ENCODE results near the gene DNAH1.

- peak; percentile 71 for TF ChIP-seq POLR2A (IDR thresholded peaks at IDR 0.05; ENCODE audit: low read length)
- TF ChIP-seq GATA1 (IDR thresholded peaks at IDR 0.05; ENCODE audit: low read depth, low read length), result no peak
Measured at GRCh38 chr3:52278510-52279069, 37.5 kb upstream of the DNAH1 start, which contains the start of gene WDR82.
